Cardiac muscle cell (in vitro differentiated cells and primary cell): ENCODE measurements around the gene CST8. TPM values are rescaled to one million over a fixed set of nuclear protein-coding genes. Genes with fewer than 3 reads are reported as not detected.

ENCODE experiments used
- DNase-seq, 2 donors: peaks; one replicate each; pipeline versions ENCODE4 v3.0.0 to v3.0.0-alpha.2; 2010 to 2017; ENCODE audit warnings: low read depth in 1 of 2, low spot score in 1 of 2
- H3K27ac ChIP-seq: fragments of 200-600 bp; sonication (generic); 2 replicates; pipeline ENCODE4 v1.5.1; 2016
- H3K27me3 ChIP-seq: fragments of 200-600 bp; sonication (generic); 2 replicates; pipeline ENCODE4 v1.6.0; 2016; ENCODE audit warnings: control low read depth
- H3K36me3 ChIP-seq: fragments of 200-600 bp; sonication (generic); 2 replicates; pipeline ENCODE4 v1.5.1; 2016; ENCODE audit warnings: control low read depth
- H3K4me1 ChIP-seq: fragments of 200-600 bp; sonication (generic); 2 replicates; pipeline ENCODE4 v1.8.1; 2017; ENCODE audit warnings: low read depth, mild to moderate bottlenecking, mixed run types
- H3K4me3 ChIP-seq: fragments of 200-600 bp; sonication (generic); 2 replicates; pipeline ENCODE4 v1.5.1; 2016; ENCODE audit warnings: mild to moderate bottlenecking
- H3K9me3 ChIP-seq: fragments of 200-600 bp; sonication (generic); 2 replicates; pipeline ENCODE4 v1.5.1; 2017; ENCODE audit warnings: low read depth, mild to moderate bottlenecking, control low read depth
- CTCF ChIP-seq: IDR thresholded peaks from 2 replicates; pipeline ENCODE4 v1.5.1; 2012; ENCODE audit warnings: low read depth, mild to moderate bottlenecking, low read length
- polyA plus RNA-seq: library from polyadenylated mRNA; unstranded; fragments of >200 nt; fragmentation: Nextera tagmentation; extraction: Ambion mirVana; gene quantifications from 2 replicates; pipeline ENCODE4 v1.2.1, GENCODE V29; 2016
- total RNA-seq: library from RNA; depleted of rRNA; stranded (reverse); fragments of >200 nt; gene quantifications from 2 replicates; pipeline ENCODE4 v1.2.3, GENCODE V29; 2016

The CST8 gene
- total and polyA plus RNA-seq, 2 experiments from 2014 or later, result not detected

- H3K4me3 ChIP-seq, result no peak overlapping the region
- TF ChIP-seq CTCF, result no peak
- no peak overlapping the region for H3K27ac ChIP-seq
- no peaks in the 10 kb centered on the region for H3K4me1 ChIP-seq
- H3K36me3 ChIP-seq, result no peaks in the 10 kb centered on the region
- no peaks in the 10 kb centered on the region for H3K9me3 ChIP-seq
- H3K27me3 ChIP-seq, result no peaks in the 10 kb centered on the region
- DNase-seq, result no peak
Measured at GRCh38 chr20:23453549-23454543, 37.1 kb upstream of the CST8 start.

- H3K4me1 ChIP-seq, result no peaks in the 10 kb centered on the region
- no peaks in the 10 kb centered on the region for H3K9me3 ChIP-seq
- DNase-seq, result no peak
- H3K27me3 ChIP-seq, result no peaks in the 10 kb centered on the region
- no peaks in the 10 kb centered on the region for H3K36me3 ChIP-seq
- no peak overlapping the region for H3K27ac ChIP-seq
- no peak overlapping the region for H3K4me3 ChIP-seq
- TF ChIP-seq CTCF, result no peak
Measured at GRCh38 chr20:23454816-23455215, 36.1 kb upstream of the CST8 start.

DNA sequence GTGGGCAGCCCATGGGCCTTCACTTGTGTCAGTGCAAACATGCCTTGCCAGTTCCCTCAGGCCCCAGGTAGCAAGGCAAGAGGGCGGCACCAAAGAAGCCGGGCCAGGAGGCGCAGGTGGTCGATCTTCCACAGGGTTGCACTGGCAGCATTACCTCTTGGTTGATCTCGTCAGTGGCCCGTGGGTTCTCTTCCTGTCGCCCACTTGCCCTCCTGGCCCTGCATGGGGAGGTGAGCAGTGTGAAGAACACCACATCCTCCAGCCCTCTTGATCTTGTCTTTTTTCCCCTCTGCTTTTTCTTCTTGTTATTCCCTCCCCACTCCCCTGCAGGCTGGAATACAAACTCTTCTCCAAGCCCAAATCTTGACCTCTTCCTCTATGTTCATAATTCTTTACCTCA, 35.3 kb upstream of the CST8 start:
- Histone ChIP-seq H3K4me3 (no peak overlapping the region), H3K9me3 (no peaks in the 10 kb centered on the region)

GRCh38 chr20:23456409-23456808, 34.5 kb upstream of the CST8 start:
- TF ChIP-seq CTCF, result no peak
- Histone ChIP-seq H3K4me1 (no peaks in the 10 kb centered on the region), H3K27me3 (no peaks in the 10 kb centered on the region)

More for the DNA sequence above, 35.3 kb upstream of the CST8 start:
- no peak for TF ChIP-seq CTCF
- Histone ChIP-seq H3K27me3 (no peaks in the 10 kb centered on the region), H3K27ac (no peak overlapping the region), H3K36me3 (no peaks in the 10 kb centered on the region), H3K4me1 (no peaks in the 10 kb centered on the region)
- DNase-seq, result no peak

GRCh38 chr20:23456873-23457272, 34.0 kb upstream of the CST8 start:
- no peaks in the 10 kb centered on the region for H3K4me1 ChIP-seq
- no peak for DNase-seq
- H3K36me3 ChIP-seq, result no peaks in the 10 kb centered on the region
- H3K9me3 ChIP-seq, result no peaks in the 10 kb centered on the region
- H3K27ac ChIP-seq, result no peak overlapping the region
- no peak for TF ChIP-seq CTCF
- H3K27me3 ChIP-seq, result no peaks in the 10 kb centered on the region
- no peak overlapping the region for H3K4me3 ChIP-seq

More at GRCh38 chr20:23456409-23456808, 34.5 kb upstream of the CST8 start:
- H3K36me3 ChIP-seq, result no peaks in the 10 kb centered on the region
- no peak overlapping the region for H3K27ac ChIP-seq
- H3K4me3 ChIP-seq, result no peak overlapping the region
- H3K9me3 ChIP-seq, result no peaks in the 10 kb centered on the region
- no peak for DNase-seq
